ENCODE results near the gene DHRS2.

Gene DHRS2

DNA sequence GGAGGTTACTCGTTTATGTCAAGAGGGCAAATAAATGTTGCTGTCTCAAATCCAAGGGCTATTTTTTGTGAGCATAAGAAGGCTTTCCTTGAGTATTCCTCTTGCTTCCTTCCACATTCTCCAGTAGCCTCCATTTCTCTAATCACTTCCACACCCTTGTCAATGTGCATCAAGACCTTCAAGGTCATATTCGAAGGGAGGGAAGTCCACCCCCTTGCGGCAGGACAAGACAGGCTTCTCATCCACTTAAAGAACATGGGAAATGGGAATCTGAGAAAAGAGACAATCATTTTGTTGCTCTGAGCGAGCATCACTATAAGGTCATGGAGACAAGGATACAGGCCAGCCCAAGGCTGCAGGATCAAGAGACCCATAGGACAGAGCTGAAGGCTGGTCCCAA, 13.2 kb upstream of the DHRS2 start:
- no peak overlapping the region for H3K4me2 ChIP-seq (ENCODE audit: low read length)

DNA sequence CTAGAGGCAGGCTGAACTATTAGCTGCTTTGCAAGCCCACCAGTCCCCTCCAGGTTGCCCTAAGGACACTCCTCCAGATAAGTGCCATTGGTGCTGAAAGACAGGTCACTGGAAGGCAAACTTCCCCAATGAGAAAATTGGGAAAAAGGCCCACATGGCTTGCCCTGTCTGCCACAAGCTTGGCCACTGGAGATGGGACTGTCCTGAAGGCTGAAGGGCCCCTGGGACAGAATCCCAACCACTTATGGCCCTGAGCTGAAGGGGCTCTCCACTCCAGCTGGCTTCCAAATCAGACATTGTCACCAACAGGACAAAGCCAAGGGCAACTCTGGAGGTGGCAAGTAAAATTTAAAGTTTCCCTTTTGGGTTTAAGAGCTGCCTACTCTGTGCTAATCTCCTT, 12.2 kb upstream of the DHRS2 start:
- no peaks in the 10 kb centered on the region for H3K27me3 ChIP-seq (ENCODE audit: insufficient read depth, low read length)
- H3K79me2 ChIP-seq (ENCODE audit: insufficient read depth, low read length): no peaks in the 10 kb centered on the region
- H3K9me3 ChIP-seq (ENCODE audit: low read length): peaks cover 13% of the 10 kb centered on the region
- no peak overlapping the region for H3K27ac ChIP-seq (ENCODE audit: low read depth, low read length, poor library complexity, severe bottlenecking)
- no peak overlapping the region for H2AFZ ChIP-seq (ENCODE audit: low read length)
- no peak overlapping the region for H3K4me3 ChIP-seq (ENCODE audit: low read depth, low read length, poor library complexity, severe bottlenecking)
- H3F3A ChIP-seq (ENCODE audit: insufficient read depth, low read length): no peaks in the 10 kb centered on the region
- no peak overlapping the region for H3K4me2 ChIP-seq (ENCODE audit: low read length)
- H3K9me2 ChIP-seq (ENCODE audit: low read depth, low read length): no peaks in the 10 kb centered on the region
- no peak overlapping the region for H3K9ac ChIP-seq (ENCODE audit: low read length)
- TF ChIP-seq EZH2 (IDR thresholded peaks at IDR 0.05; ENCODE audit: borderline replicate concordance, low read length): no peak
- TF ChIP-seq, protein P1, sequence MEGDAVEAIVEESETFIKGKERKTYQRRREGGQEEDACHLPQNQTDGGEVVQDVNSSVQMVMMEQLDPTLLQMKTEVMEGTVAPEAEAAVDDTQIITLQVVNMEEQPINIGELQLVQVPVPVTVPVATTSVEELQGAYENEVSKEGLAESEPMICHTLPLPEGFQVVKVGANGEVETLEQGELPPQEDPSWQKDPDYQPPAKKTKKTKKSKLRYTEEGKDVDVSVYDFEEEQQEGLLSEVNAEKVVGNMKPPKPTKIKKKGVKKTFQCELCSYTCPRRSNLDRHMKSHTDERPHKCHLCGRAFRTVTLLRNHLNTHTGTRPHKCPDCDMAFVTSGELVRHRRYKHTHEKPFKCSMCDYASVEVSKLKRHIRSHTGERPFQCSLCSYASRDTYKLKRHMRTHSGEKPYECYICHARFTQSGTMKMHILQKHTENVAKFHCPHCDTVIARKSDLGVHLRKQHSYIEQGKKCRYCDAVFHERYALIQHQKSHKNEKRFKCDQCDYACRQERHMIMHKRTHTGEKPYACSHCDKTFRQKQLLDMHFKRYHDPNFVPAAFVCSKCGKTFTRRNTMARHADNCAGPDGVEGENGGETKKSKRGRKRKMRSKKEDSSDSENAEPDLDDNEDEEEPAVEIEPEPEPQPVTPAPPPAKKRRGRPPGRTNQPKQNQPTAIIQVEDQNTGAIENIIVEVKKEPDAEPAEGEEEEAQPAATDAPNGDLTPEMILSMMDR (IDR thresholded peaks at IDR 0.05; ENCODE audit: low read length): no peak
- H3K4me1 ChIP-seq (ENCODE audit: insufficient read depth, low read length, severe bottlenecking): no peaks in the 10 kb centered on the region
- no peaks in the 10 kb centered on the region for H4K20me1 ChIP-seq (ENCODE audit: insufficient read depth, low read length)
- H3K36me3 ChIP-seq (ENCODE audit: insufficient read depth, low read length): no peaks in the 10 kb centered on the region

More for the DNA sequence above, 13.2 kb upstream of the DHRS2 start:
- H3K4me1 ChIP-seq (ENCODE audit: insufficient read depth, low read length, severe bottlenecking): no peaks in the 10 kb centered on the region
- H3K36me3 ChIP-seq (ENCODE audit: insufficient read depth, low read length): no peaks in the 10 kb centered on the region
- no peaks in the 10 kb centered on the region for H4K20me1 ChIP-seq (ENCODE audit: insufficient read depth, low read length)
- H3K9me3 ChIP-seq (ENCODE audit: low read length): peaks cover 13% of the 10 kb centered on the region
- no peak overlapping the region for H3K4me3 ChIP-seq (ENCODE audit: low read depth, low read length, poor library complexity, severe bottlenecking)
- no peaks in the 10 kb centered on the region for H3K27me3 ChIP-seq (ENCODE audit: insufficient read depth, low read length)
- TF ChIP-seq EZH2 (IDR thresholded peaks at IDR 0.05; ENCODE audit: borderline replicate concordance, low read length): no peak
- TF ChIP-seq, protein P1 (IDR thresholded peaks at IDR 0.05; ENCODE audit: low read length): no peak
- H3K27ac ChIP-seq (ENCODE audit: low read depth, low read length, poor library complexity, severe bottlenecking): no peak overlapping the region
- H3F3A ChIP-seq (ENCODE audit: insufficient read depth, low read length): no peaks in the 10 kb centered on the region
- no peak overlapping the region for H2AFZ ChIP-seq (ENCODE audit: low read length)
- no peaks in the 10 kb centered on the region for H3K79me2 ChIP-seq (ENCODE audit: insufficient read depth, low read length)
- no peak overlapping the region for H3K9ac ChIP-seq (ENCODE audit: low read length)
- H3K9me2 ChIP-seq (ENCODE audit: low read depth, low read length): no peaks in the 10 kb centered on the region

DNA sequence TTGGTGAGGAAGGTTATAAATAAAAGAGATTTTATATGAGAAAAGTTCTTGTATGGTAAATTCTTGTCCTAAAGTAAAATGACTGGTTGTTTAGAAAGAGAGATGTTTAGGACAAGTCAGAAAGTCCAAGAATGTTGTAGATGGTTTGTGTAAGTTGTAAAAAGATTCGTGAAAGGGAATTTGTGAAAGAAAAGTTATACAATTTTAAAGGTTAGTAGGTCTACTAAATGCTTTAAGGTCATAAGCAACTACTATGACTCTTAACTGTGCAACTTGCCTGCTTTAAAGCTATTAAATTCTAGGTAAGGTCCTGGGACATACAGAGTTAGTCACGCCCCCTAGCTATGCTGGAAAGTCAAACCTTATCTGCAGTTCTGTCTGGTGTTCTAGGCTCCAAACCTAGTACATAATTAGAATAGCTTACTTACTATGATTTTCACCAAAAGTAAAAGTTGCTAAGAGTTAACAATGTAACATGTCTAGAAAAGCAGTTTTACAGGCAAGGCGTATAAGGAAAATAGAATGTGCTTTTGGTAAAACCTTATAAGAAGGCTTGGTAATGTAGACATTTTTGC, 11.2 kb upstream of the DHRS2 start:
- peaks cover 13% of the 10 kb centered on the region for H3K9me3 ChIP-seq (ENCODE audit: low read length)
- no peaks in the 10 kb centered on the region for H3K79me2 ChIP-seq (ENCODE audit: insufficient read depth, low read length)
- no peaks in the 10 kb centered on the region for H3K27me3 ChIP-seq (ENCODE audit: insufficient read depth, low read length)
- H2AFZ ChIP-seq (ENCODE audit: low read length): no peak overlapping the region
- H3F3A ChIP-seq (ENCODE audit: insufficient read depth, low read length): no peaks in the 10 kb centered on the region
- H3K4me3 ChIP-seq (ENCODE audit: low read depth, low read length, poor library complexity, severe bottlenecking): no peak overlapping the region
- H3K4me2 ChIP-seq (ENCODE audit: low read length): no peak overlapping the region
- no peak overlapping the region for H3K27ac ChIP-seq (ENCODE audit: low read depth, low read length, poor library complexity, severe bottlenecking)
- H3K36me3 ChIP-seq (ENCODE audit: insufficient read depth, low read length): no peaks in the 10 kb centered on the region
- H3K9me2 ChIP-seq (ENCODE audit: low read depth, low read length): no peaks in the 10 kb centered on the region
- no peaks in the 10 kb centered on the region for H4K20me1 ChIP-seq (ENCODE audit: insufficient read depth, low read length)
- TF ChIP-seq, protein P1 (IDR thresholded peaks at IDR 0.05; ENCODE audit: low read length): no peak
- no peak for TF ChIP-seq EZH2 (IDR thresholded peaks at IDR 0.05; ENCODE audit: borderline replicate concordance, low read length)
- no peak overlapping the region for H3K9ac ChIP-seq (ENCODE audit: low read length)
- no peaks in the 10 kb centered on the region for H3K4me1 ChIP-seq (ENCODE audit: insufficient read depth, low read length, severe bottlenecking)
